Karpas-422 (cell line): ENCODE data around the gene KIF1B. TPM values are rescaled to one million over a fixed set of nuclear protein-coding genes. Genes with fewer than 3 reads are reported as not detected.
"Not testable (repeated sequence)": the region's sequence is repeated elsewhere in the genome, so short reads cannot be mapped to it uniquely, and the experiment has no call there.

Experiments
- DNase-seq: peaks from one replicate; pipeline ENCODE4 v3.0.0-alpha.2; 2015
- H2AFZ ChIP-seq: fragments of 200-600 bp; sonication (generic); 2 replicates; pipeline ENCODE4 v1.6.1; 2014; ENCODE audit warnings: antibody characterized with exemption, low read length, mixed read lengths
- H3K27ac ChIP-seq: fragments of 200-600 bp; sonication (generic); 2 replicates; pipeline ENCODE4 v1.5.1; 2014; ENCODE audit warnings: mild to moderate bottlenecking, low read length, moderate library complexity
- H3K27me3 ChIP-seq: fragments of 200-600 bp; sonication (generic); 2 replicates; pipeline ENCODE4 v1.6.1; 2014; ENCODE audit warnings: low read length, mixed read lengths
- H3K36me3 ChIP-seq: fragments of 200-600 bp; sonication (generic); 2 replicates; pipeline ENCODE4 v1.6.1; 2014; ENCODE audit warnings: low read length, mixed read lengths; ENCODE audit not compliant: insufficient read depth
- H3K4me1 ChIP-seq: fragments of 200-600 bp; sonication (generic); 2 replicates; pipeline ENCODE4 v1.6.1; 2014; ENCODE audit warnings: mild to moderate bottlenecking, low read length, mixed read lengths
- H3K4me2 ChIP-seq: fragments of 200-600 bp; sonication (generic); 2 replicates; pipeline ENCODE4 v1.6.1; 2014; ENCODE audit warnings: low read length, low read depth, mild to moderate bottlenecking; ENCODE audit not compliant: poor library complexity, severe bottlenecking
- H3K4me3 ChIP-seq: fragments of 200-600 bp; sonication (generic); 2 replicates; pipeline ENCODE4 v1.5.1; 2014; ENCODE audit warnings: mild to moderate bottlenecking, antibody characterized with exemption, low read length, mixed read lengths
- H3K79me2 ChIP-seq: fragments of 200-600 bp; sonication (generic); 2 replicates; pipeline ENCODE4 v1.6.1; 2014; ENCODE audit warnings: mild to moderate bottlenecking, low read length, mixed read lengths
- H3K9ac ChIP-seq: fragments of 200-600 bp; sonication (generic); 2 replicates; pipeline ENCODE4 v1.6.0; 2014; ENCODE audit warnings: low read length
- H3K9me2 ChIP-seq: fragments of 200-600 bp; sonication (generic), shearing (Covaris generic); replicated peaks from 2 replicates; pipeline ENCODE4 v1.6.0; 2014; ENCODE audit warnings: mild to moderate bottlenecking, low read length, moderate library complexity; ENCODE audit not compliant: insufficient read depth
- H3K9me3 ChIP-seq: fragments of 300-700, 200-600 bp; sonication (generic); 2 replicates; pipeline ENCODE4 v1.6.1; 2014; ENCODE audit warnings: low read length, mixed read lengths
- H4K20me1 ChIP-seq: fragments of 200-600 bp; sonication (generic); 2 replicates; pipeline ENCODE4 v1.6.1; 2014; ENCODE audit warnings: mild to moderate bottlenecking, antibody characterized with exemption, low read length, low read depth; ENCODE audit not compliant: insufficient read depth
- total RNA-seq: library from RNA; depleted of rRNA; stranded (reverse); fragments of >200 nt; shearing (Covaris generic); gene quantifications from 2 replicates; pipeline ENCODE4 v1.2.3, GENCODE V29; 2014; ENCODE audit warnings: low replicate concordance

KIF1B gene
- total RNA-seq, 1 experiment from 2014 or later: 3.7 TPM

DNA sequence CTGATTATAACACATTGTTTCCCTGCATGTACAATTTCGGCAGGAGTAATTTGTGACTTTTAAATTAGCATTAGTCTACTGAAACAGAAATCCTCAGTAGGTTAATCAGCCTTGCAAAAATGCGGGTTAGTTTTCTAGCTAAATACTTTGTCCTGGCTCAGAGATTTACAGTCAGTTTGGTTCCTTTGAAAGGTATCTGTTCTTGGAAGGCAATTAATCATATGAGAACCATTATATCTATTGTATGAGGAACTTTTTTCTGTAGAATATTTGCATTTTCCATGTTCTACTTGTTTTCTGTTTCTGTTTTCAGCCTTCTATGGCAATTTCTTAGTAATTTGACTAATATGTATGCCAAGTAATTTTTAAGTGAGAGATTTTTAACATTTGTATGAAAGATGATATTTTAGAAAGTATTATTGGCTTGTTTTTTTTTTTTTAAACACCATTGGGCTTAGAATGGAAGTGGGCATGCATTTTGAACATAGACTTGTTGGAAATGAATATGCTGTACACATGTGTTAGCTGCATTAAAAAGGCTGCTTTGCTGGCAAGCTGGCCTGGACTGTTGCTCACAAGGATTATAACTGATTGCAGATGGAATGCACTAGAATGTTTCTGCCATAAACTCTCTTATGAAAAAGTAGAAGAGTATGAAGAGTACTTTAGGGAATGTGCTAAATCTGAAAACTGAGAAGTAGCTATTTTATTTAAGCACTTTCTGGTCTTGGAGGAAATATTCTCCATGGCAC, 26.2 kb downstream of the KIF1B start:
- no peaks in the 10 kb centered on the region for H3K9me3 ChIP-seq
- no peaks in the 10 kb centered on the region for H4K20me1 ChIP-seq
- H3K27ac ChIP-seq: no peak overlapping the region

DNA sequence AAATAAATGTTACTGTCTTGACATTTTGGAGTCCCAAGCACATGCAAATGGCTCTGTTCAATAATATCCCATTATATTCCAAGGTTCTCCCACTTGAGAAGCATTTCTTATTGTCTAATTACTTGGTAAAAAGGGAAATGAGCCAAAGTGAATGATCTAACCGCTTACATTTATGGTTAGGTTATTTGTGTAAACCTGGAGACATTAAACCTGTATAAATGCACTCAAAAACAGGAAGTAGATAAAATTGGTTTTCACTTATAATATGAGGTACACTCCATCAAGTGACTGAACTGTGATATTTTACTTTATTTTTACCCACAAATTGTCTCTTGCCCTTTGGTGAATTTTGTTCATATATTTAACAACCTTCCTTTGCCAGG, 26.8 kb downstream of the KIF1B start:
- Histone ChIP-seq H3K9ac (no peak overlapping the region), H2AFZ (no peak overlapping the region), H3K27me3 (no peaks in the 10 kb centered on the region), H3K27ac (no peak overlapping the region), H3K4me2 (no peak overlapping the region), H3K9me3 (no peaks in the 10 kb centered on the region), H3K79me2 (no peaks in the 10 kb centered on the region), H3K9me2 (no peaks in the 10 kb centered on the region), H3K4me3 (no peak overlapping the region), H4K20me1 (no peaks in the 10 kb centered on the region), H3K4me1 (peaks cover 5% of the 10 kb centered on the region; the same call in 1 of the 2 replicates), H3K36me3 (no peaks in the 10 kb centered on the region)
- DNase-seq: no peak

More for the DNA sequence above, 26.2 kb downstream of the KIF1B start:
- no peak overlapping the region for H3K9ac ChIP-seq
- no peaks in the 10 kb centered on the region for H3K79me2 ChIP-seq
- no peaks in the 10 kb centered on the region for H3K27me3 ChIP-seq
- H3K36me3 ChIP-seq: no peaks in the 10 kb centered on the region
- no peak overlapping the region for H3K4me3 ChIP-seq
- H2AFZ ChIP-seq: no peak overlapping the region
- no peak overlapping the region for H3K4me2 ChIP-seq
- peaks cover 5% of the 10 kb centered on the region; the same call in 1 of the 2 replicates for H3K4me1 ChIP-seq
- DNase-seq: no peak
- H3K9me2 ChIP-seq: no peaks in the 10 kb centered on the region

DNA sequence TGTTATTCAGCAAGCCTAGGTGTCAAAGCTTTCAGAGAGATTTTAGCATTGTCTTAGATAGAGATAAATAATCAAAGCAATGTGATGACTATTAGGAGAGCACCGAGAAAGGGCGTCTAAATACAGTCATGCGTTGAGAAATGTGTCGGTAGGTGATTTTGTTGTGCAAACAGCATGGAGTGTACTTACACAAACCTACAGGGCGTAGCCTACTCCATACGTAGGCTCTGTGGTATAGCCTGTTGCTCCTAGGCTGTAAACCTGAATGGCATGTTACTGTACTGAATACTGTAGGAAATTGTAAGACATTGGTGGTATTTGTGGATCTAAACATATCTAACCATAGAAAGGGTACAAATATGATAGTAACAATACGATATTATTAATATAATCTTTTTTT, 31.8 kb downstream of the KIF1B start:
- no peaks in the 10 kb centered on the region for H3K36me3 ChIP-seq
- no peak overlapping the region for H3K4me3 ChIP-seq
- H2AFZ ChIP-seq: no peak overlapping the region
- no peaks in the 10 kb centered on the region for H3K79me2 ChIP-seq
- no peak overlapping the region for H3K9ac ChIP-seq
- H3K9me3 ChIP-seq: no peaks in the 10 kb centered on the region
- H3K4me2 ChIP-seq: no peak overlapping the region
- no peak overlapping the region for H3K27ac ChIP-seq
- H3K4me1 ChIP-seq: peaks cover 3% of the 10 kb centered on the region; the same call in 1 of the 2 replicates
- H3K27me3 ChIP-seq: no peaks in the 10 kb centered on the region
- no peak for DNase-seq
- no peaks in the 10 kb centered on the region for H3K9me2 ChIP-seq
- no peaks in the 10 kb centered on the region for H4K20me1 ChIP-seq

DNA sequence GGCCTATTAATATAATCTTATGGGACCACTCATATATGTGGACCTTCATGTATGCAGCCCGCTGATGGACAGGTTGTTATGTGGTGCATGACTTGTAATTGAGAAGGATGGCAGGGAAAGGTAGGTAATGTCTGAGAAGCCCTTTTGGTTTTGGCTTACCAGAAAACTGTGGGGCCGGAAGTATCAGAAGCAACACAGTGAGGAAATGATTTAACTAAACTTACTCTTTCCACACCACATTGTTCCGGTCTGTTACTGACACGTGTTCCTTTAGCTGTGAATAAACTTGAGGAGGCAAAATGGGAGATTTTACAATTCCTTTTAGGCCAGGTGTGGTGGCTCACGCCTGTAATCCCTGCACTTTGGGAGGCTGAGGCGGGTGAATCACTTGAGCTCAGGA, 32.4 kb downstream of the KIF1B start:
- H3K27me3 ChIP-seq: no peaks in the 10 kb centered on the region
- H3K9ac ChIP-seq: no peak overlapping the region
- no peaks in the 10 kb centered on the region for H3K4me1 ChIP-seq
- H3K9me3 ChIP-seq: no peaks in the 10 kb centered on the region
- H3K79me2 ChIP-seq: no peaks in the 10 kb centered on the region
- H4K20me1 ChIP-seq: no peaks in the 10 kb centered on the region
- no peaks in the 10 kb centered on the region for H3K36me3 ChIP-seq
- H3K4me3 ChIP-seq: no peak overlapping the region
- H3K9me2 ChIP-seq: no peaks in the 10 kb centered on the region
- no peak overlapping the region for H3K27ac ChIP-seq
- no peak overlapping the region for H3K4me2 ChIP-seq
- DNase-seq: no peak
- no peak overlapping the region for H2AFZ ChIP-seq

DNA sequence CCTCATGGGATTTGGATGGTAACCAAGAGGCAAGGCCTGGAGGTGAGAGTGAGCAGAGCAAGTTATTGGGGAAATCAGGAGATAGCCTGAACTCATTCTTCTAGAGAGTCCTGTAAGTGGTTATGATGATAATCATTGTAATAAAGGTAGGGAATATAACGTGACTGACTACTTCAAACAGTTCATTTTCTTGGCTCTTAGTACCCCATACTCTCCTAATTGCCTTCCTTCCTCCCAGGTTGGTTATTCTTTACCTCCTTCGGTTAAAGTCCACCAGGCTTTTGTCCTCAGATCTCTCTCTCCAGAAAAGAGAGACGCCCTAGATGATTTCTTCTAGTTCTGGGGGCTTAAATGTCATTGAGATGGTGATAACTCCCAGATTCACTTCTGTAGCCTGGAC, 35.3 kb downstream of the KIF1B start:
- H2AFZ ChIP-seq: no peak overlapping the region
- no peaks in the 10 kb centered on the region for H3K36me3 ChIP-seq
- no peak overlapping the region for H3K4me3 ChIP-seq
- no peaks in the 10 kb centered on the region for H4K20me1 ChIP-seq
- no peaks in the 10 kb centered on the region for H3K4me1 ChIP-seq
- no peak overlapping the region for H3K9ac ChIP-seq
- H3K27ac ChIP-seq: no peak overlapping the region
- no peaks in the 10 kb centered on the region for H3K9me3 ChIP-seq
- H3K79me2 ChIP-seq: no peaks in the 10 kb centered on the region
- no peaks in the 10 kb centered on the region for H3K9me2 ChIP-seq
- no peaks in the 10 kb centered on the region for H3K27me3 ChIP-seq
- H3K4me2 ChIP-seq: no peak overlapping the region
- no peak for DNase-seq

DNA sequence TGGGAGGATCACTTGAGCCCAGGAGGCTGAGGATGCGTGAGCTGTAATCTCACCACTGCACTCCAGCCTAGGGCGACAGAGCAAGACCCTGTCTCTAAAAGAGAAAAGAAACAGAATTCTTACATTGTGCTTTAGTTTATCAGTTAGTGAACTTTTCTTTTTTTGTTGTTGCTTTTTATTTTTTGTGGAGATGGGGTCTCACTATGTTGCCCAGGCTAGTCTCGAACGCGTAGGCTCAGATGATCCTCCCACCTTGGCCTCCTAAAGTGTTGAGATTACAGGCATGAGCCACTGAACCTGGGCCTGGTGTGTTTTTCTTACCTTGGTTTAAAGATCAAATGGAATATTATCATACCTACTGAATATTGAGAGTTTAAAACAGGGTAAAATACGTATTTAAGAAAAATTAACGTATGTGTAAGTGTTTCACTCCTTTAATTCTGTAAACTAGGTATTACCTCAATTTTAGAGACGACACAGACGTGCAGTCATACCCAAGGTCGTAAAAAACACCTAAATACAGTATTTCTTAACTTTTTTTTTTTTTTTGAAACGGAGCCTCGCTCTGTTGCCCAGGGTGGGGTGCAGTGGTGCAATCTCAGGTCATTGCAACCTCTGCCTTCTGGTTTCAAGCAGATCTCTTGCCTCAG, 39.6 kb downstream of the KIF1B start:
- Histone ChIP-seq H3K4me1 (no peaks in the 10 kb centered on the region), H3K27ac (no peak overlapping the region), H3K79me2 (no peaks in the 10 kb centered on the region), H2AFZ (no peak overlapping the region), H3K4me3 (no peak overlapping the region), H4K20me1 (no peaks in the 10 kb centered on the region), H3K36me3 (no peaks in the 10 kb centered on the region), H3K9me2 (no peaks in the 10 kb centered on the region), H3K4me2 (no peak overlapping the region), H3K9ac (no peak overlapping the region), H3K27me3 (no peaks in the 10 kb centered on the region), H3K9me3 (no peaks in the 10 kb centered on the region)
- no peak for DNase-seq

DNA sequence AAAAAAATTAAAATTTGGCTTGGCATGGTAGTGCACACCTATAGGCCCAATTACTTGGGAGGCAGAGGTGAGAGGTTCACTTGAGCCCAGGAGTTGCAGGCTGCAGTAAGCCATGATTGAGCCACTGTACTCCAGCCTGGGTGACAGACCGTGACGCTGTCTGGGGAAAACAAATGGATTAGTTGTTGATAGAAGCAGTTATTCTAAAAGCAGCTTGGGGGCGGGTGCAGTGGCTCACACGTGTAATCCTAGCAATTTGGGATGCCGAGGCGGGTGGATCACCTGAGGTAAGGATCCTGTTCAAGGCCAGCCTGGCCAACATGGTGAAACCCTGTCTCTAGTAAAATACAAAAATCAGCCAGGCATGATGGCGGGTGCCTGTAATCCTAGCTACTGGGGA, 40.3 kb downstream of the KIF1B start:
- H3K4me3 ChIP-seq: no peak overlapping the region
- DNase-seq: no peak
- no peaks in the 10 kb centered on the region for H4K20me1 ChIP-seq
- no peak overlapping the region for H2AFZ ChIP-seq
- no peaks in the 10 kb centered on the region for H3K9me2 ChIP-seq
- no peak overlapping the region for H3K4me2 ChIP-seq
- no peaks in the 10 kb centered on the region for H3K4me1 ChIP-seq
- H3K36me3 ChIP-seq: no peaks in the 10 kb centered on the region
- no peaks in the 10 kb centered on the region for H3K79me2 ChIP-seq
- H3K9me3 ChIP-seq: no peaks in the 10 kb centered on the region
- no peak overlapping the region for H3K27ac ChIP-seq
- H3K27me3 ChIP-seq: no peaks in the 10 kb centered on the region
- H3K9ac ChIP-seq: no peak overlapping the region

DNA sequence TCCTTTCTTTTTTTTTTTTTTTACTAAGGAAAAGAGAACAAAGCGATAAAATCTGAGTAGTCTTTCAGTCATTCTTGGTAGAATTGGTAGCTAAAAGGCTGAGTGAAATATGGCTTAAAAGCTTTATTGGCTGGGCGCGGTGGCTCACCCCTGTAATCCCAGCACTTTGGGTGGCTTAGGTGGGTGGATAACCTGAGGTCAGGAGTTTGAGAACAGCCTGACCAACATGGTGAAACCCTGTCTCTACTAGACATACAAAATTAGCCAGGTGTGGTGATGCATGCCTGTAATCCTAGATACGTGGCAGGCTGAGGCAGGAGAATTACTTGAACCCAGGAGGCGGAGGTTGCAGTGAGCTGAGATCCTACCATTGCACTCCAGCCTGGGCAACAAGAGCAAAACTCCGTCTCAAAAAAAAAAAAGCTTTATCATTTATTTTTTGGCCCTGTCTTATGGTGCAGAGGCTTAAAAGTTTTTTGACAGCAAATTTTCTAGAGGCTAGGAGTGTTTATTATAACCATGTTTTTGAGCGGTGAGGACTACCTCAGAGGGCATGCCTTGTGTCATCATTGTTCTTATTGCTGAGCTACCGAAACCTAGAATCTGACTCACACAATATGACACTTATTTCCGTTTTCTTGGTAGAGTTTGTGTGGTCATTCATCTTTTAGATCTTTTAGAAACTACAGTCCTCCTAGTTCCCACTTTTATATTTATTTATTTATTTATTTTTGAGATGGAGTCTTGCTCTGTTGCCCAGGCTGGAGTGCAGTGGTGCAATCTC, 41.1 kb downstream of the KIF1B start:
- not testable (repeated sequence) for H3K36me3 ChIP-seq, H3K4me2 ChIP-seq, H3K4me3 ChIP-seq, H3K27ac ChIP-seq, DNase-seq, H4K20me1 ChIP-seq, H3K4me1 ChIP-seq, H3K9me3 ChIP-seq, H2AFZ ChIP-seq, H3K9me2 ChIP-seq, H3K9ac ChIP-seq, H3K27me3 ChIP-seq, H3K79me2 ChIP-seq
